ENCODE data around the gene FHL3. TPM values are rescaled to one million over a fixed set of nuclear protein-coding genes. Genes with fewer than 3 reads are reported as not detected.

The FHL3 gene
- total and polyA plus RNA-seq, 9 of the 15 experiments (the other 6 are each of a cell fraction or from before 2014, with no cell fraction given): 6.1 to 144 (median 34.1) TPM

DNA sequence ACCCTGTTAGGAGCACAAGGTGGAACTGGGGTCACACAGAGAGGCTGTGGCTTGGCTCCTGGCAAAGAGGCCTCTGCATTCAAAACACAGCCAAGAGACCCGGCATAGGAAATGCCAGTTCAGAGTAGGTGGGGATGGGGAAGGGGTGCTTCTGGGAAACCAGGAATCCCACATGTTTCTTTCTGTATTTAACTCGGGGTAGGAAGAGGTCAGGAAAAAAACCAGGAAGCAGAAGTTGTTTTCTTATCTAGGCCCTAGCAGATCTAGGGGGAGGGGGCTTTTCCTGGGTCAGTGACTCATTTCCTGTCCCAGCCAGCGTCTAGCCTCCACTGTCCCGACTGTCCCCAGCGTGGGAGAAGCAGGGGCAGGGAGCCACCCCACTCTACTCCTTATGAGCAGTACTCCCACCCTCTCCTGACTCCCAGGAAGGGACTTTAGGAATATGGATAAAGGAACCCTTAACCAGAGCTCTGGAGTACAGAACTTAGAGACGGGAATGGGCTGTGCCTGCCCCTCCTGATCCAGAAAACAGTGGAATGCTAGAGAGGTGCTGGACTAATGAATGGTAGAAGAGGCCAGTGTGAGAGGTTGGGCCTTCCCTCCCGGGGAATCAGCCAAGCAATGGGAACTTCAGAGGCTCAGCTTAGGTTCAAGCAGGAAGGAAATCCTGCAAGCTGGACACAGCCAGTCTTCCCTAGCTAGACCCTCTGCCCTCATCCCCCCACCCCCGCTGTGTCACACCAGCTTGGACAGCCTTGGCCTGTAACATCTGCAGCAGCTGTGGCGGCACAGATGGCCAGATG is 5.7 kb downstream of the FHL3 start (continued):
- TF ChIP-seq, protein P1, sequence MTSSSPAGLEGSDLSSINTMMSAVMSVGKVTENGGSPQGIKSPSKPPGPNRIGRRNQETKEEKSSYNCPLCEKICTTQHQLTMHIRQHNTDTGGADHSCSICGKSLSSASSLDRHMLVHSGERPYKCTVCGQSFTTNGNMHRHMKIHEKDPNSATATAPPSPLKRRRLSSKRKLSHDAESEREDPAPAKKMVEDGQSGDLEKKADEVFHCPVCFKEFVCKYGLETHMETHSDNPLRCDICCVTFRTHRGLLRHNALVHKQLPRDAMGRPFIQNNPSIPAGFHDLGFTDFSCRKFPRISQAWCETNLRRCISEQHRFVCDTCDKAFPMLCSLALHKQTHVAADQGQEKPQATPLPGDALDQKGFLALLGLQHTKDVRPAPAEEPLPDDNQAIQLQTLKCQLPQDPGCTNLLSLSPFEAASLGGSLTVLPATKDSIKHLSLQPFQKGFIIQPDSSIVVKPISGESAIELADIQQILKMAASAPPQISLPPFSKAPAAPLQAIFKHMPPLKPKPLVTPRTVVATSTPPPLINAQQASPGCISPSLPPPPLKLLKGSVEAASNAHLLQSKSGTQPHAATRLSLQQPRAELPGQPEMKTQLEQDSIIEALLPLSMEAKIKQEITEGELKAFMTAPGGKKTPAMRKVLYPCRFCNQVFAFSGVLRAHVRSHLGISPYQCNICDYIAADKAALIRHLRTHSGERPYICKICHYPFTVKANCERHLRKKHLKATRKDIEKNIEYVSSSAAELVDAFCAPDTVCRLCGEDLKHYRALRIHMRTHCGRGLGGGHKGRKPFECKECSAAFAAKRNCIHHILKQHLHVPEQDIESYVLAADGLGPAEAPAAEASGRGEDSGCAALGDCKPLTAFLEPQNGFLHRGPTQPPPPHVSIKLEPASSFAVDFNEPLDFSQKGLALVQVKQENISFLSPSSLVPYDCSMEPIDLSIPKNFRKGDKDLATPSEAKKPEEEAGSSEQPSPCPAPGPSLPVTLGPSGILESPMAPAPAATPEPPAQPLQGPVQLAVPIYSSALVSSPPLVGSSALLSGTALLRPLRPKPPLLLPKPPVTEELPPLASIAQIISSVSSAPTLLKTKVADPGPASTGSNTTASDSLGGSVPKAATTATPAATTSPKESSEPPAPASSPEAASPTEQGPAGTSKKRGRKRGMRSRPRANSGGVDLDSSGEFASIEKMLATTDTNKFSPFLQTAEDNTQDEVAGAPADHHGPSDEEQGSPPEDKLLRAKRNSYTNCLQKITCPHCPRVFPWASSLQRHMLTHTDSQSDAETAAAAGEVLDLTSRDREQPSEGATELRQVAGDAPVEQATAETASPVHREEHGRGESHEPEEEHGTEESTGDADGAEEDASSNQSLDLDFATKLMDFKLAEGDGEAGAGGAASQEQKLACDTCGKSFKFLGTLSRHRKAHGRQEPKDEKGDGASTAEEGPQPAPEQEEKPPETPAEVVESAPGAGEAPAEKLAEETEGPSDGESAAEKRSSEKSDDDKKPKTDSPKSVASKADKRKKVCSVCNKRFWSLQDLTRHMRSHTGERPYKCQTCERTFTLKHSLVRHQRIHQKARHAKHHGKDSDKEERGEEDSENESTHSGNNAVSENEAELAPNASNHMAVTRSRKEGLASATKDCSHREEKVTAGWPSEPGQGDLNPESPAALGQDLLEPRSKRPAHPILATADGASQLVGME (CRISPR knock-in tag; IDR thresholded peaks at IDR 0.05): 0 out of 2 replicates have a peak, but pooled peaks have one; percentile 7
- TF ChIP-seq MTA2 (IDR thresholded peaks at IDR 0.05; ENCODE audit: low read depth) (peak; percentile 84), CREBBP (IDR thresholded peaks at IDR 0.05; ENCODE audit: low read depth, low read length) (no peak), ZNF174 (CRISPR knock-in tag; IDR thresholded peaks at IDR 0.05) (no peak), ZNF77 (CRISPR knock-in tag; IDR thresholded peaks at IDR 0.05) (0 out of 2 replicates have a peak, but pooled peaks have one; percentile 29), PHF21A (IDR thresholded peaks at IDR 0.05; ENCODE audit: borderline replicate concordance, low read depth) (peak; percentile 84; the same call in 1 of the 2 replicates), TEAD2 (tag; IDR thresholded peaks at IDR 0.05) (peak; percentile 37; the same call in 1 of the 2 replicates), GABPA (tag; conservative IDR thresholded peaks at IDR 0.05; ENCODE audit: low read depth) (peak; percentile 86)
- TF ChIP-seq, protein P2, sequence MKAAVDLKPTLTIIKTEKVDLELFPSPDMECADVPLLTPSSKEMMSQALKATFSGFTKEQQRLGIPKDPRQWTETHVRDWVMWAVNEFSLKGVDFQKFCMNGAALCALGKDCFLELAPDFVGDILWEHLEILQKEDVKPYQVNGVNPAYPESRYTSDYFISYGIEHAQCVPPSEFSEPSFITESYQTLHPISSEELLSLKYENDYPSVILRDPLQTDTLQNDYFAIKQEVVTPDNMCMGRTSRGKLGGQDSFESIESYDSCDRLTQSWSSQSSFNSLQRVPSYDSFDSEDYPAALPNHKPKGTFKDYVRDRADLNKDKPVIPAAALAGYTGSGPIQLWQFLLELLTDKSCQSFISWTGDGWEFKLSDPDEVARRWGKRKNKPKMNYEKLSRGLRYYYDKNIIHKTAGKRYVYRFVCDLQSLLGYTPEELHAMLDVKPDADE (conservative IDR thresholded peaks at IDR 0.05; ENCODE audit: control insufficient read depth, low read depth, low read length): peak; percentile 99
- TF ChIP-seq, protein P3, sequence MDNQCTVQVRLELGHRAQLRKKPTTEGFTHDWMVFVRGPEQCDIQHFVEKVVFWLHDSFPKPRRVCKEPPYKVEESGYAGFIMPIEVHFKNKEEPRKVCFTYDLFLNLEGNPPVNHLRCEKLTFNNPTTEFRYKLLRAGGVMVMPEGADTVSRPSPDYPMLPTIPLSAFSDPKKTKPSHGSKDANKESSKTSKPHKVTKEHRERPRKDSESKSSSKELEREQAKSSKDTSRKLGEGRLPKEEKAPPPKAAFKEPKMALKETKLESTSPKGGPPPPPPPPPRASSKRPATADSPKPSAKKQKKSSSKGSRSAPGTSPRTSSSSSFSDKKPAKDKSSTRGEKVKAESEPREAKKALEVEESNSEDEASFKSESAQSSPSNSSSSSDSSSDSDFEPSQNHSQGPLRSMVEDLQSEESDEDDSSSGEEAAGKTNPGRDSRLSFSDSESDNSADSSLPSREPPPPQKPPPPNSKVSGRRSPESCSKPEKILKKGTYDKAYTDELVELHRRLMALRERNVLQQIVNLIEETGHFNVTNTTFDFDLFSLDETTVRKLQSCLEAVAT (IDR thresholded peaks at IDR 0.05): peak in 1 of 2 experiments; percentile 18; a peak in 1 of 4 replicates
- TF ChIP-seq, protein P4, sequence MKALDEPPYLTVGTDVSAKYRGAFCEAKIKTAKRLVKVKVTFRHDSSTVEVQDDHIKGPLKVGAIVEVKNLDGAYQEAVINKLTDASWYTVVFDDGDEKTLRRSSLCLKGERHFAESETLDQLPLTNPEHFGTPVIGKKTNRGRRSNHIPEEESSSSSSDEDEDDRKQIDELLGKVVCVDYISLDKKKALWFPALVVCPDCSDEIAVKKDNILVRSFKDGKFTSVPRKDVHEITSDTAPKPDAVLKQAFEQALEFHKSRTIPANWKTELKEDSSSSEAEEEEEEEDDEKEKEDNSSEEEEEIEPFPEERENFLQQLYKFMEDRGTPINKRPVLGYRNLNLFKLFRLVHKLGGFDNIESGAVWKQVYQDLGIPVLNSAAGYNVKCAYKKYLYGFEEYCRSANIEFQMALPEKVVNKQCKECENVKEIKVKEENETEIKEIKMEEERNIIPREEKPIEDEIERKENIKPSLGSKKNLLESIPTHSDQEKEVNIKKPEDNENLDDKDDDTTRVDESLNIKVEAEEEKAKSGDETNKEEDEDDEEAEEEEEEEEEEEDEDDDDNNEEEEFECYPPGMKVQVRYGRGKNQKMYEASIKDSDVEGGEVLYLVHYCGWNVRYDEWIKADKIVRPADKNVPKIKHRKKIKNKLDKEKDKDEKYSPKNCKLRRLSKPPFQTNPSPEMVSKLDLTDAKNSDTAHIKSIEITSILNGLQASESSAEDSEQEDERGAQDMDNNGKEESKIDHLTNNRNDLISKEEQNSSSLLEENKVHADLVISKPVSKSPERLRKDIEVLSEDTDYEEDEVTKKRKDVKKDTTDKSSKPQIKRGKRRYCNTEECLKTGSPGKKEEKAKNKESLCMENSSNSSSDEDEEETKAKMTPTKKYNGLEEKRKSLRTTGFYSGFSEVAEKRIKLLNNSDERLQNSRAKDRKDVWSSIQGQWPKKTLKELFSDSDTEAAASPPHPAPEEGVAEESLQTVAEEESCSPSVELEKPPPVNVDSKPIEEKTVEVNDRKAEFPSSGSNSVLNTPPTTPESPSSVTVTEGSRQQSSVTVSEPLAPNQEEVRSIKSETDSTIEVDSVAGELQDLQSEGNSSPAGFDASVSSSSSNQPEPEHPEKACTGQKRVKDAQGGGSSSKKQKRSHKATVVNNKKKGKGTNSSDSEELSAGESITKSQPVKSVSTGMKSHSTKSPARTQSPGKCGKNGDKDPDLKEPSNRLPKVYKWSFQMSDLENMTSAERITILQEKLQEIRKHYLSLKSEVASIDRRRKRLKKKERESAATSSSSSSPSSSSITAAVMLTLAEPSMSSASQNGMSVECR (CRISPR knock-in tag; IDR thresholded peaks at IDR 0.05): no peak
